Testis (tissue), 3 donors: ENCODE data around the gene KCNG2. TPM values are rescaled to one million over a fixed set of nuclear protein-coding genes. Genes with fewer than 3 reads are reported as not detected.
A peak's percentile ranks its signal among the peaks of the same experiment; 100 is the strongest.

ENCODE experiments used
- DNase-seq: peaks from one replicate; pipeline ENCODE4 v3.0.0-alpha.2; 2019
- H3K27ac ChIP-seq, 2 donors: fragments of 200-600 bp; sonication (generic); one replicate each; pipeline ENCODE4 v1.5.1; 2019
- H3K27me3 ChIP-seq: fragments of 200-600 bp; sonication (generic); one replicate; pipeline ENCODE4 v1.5.1; 2019
- H3K36me3 ChIP-seq: fragments of 200-600 bp; sonication (generic); one replicate; pipeline ENCODE4 v1.5.1; 2017; ENCODE audit warnings: low read depth; ENCODE audit errors: missing control alignments
- H3K4me1 ChIP-seq: fragments of 200-600 bp; sonication (generic); one replicate; pipeline ENCODE4 v1.5.1; 2019
- H3K4me3 ChIP-seq, 2 donors: fragments of 200-600 bp; sonication (generic); one replicate each; pipeline ENCODE4 v1.5.1; 2017 to 2019
- H3K9me3 ChIP-seq: fragments of 200-600 bp; sonication (generic); one replicate; pipeline ENCODE4 v1.5.1; 2017
- CTCF ChIP-seq, 3 experiments: fragments of 450-650 bp in 2 of 3; fragments of 200-600 bp in 1 of 3; sonication (generic) in 1 of 3; IDR thresholded peaks; one replicate each; pipeline ENCODE4 v1.5.1; 2016 to 2019; ENCODE audit warnings: antibody characterized with exemption in 3 of 3, mild to moderate bottlenecking in 2 of 3, moderate library complexity in 1 of 3
- POLR2A ChIP-seq: fragments of 450-650 bp; IDR thresholded peaks from one replicate; pipeline ENCODE4 v1.6.1; 2017; ENCODE audit warnings: antibody characterized with exemption, mild to moderate bottlenecking, moderate library complexity
- WGBS, 2 donors: methylation state at CpG; one replicate each; pipeline ENCODE4 v1.1.5; 2018; 5-methylcytosine and 5-hydroxymethylcytosine counted together
- intact Hi-C: fragments of 100-400 bp; cut with DNase I; formaldehyde crosslinking; loops from one replicate; pipeline ENCODE4 v1.15.1; 2023; ENCODE audit warnings: low total_unique reads
- polyA plus RNA-seq: library from polyadenylated mRNA; stranded (reverse); fragments of 350-450 nt; fragmentation: Illumina TruSeq; extraction: RNeasy Lipid Tissue Mini Kit (QIAGEN cat#74804); gene quantifications from one replicate; pipeline ENCODE4 v1.2.3, GENCODE V29; 2014; ENCODE audit warnings: low read depth, low replicate concordance; ENCODE audit not compliant: insufficient read depth
- total RNA-seq, 2 donors: library from RNA; depleted of rRNA; stranded (reverse); fragments of >200 nt; gene quantifications; one replicate each; pipeline ENCODE4 v1.2.3, GENCODE V29; 2016

The KCNG2 gene
- total and polyA plus RNA-seq, 3 donors from 2014 or later = 0.50 to 7.6 (median 7.2) TPM

- TF ChIP-seq POLR2A = no peak
- TF ChIP-seq CTCF (IDR thresholded peaks at IDR 0.05) = no peak
- intact Hi-C loops = no loop called here
- H3K4me3 ChIP-seq = no peak overlapping the region
- H3K36me3 ChIP-seq = no peaks in the 10 kb centered on the region
- 62 to 82% methylated on average over 15 of the region's 15 CpGs for WGBS, 2 donors
- H3K27ac ChIP-seq = no peak overlapping the region
- H3K9me3 ChIP-seq = no peaks in the 10 kb centered on the region
- H3K27me3 ChIP-seq = no peaks in the 10 kb centered on the region
- no peaks in the 10 kb centered on the region for H3K4me1 ChIP-seq
- DNase-seq = no peak
These were observed 50.0 kb downstream of the KCNG2 start for GRCh38 chr18:79847606-79848293.

GRCh38 chr18:79848294-79848578 is 50.5 kb downstream of the KCNG2 start:
- peak overlapping the region in 1 of 2 donors; percentile 23 for H3K4me3 ChIP-seq
- 57 to 76% methylated on average over 10 to 15 of the region's 15 CpGs for WGBS, 2 donors
- intact Hi-C loops = no loop called here
- H3K27ac ChIP-seq = no peak overlapping the region
- DNase-seq = no peak
- no peaks in the 10 kb centered on the region for H3K9me3 ChIP-seq
- no peaks in the 10 kb centered on the region for H3K36me3 ChIP-seq
- no peaks in the 10 kb centered on the region for H3K27me3 ChIP-seq
- no peaks in the 10 kb centered on the region for H3K4me1 ChIP-seq
- TF ChIP-seq POLR2A (no peak), CTCF (IDR thresholded peaks at IDR 0.05) (no peak)

GRCh38 chr18:79848579-79849327 is 51.0 kb downstream of the KCNG2 start:
- peak; percentile 12 for DNase-seq
- Histone ChIP-seq H3K9me3 (no peaks in the 10 kb centered on the region), H3K27me3 (no peaks in the 10 kb centered on the region), H3K4me3 (peak overlapping the region in 1 of 2 donors; percentile 23), H3K27ac (no peak overlapping the region), H3K4me1 (no peaks in the 10 kb centered on the region), H3K36me3 (no peaks in the 10 kb centered on the region)
- no peak for TF ChIP-seq CTCF (IDR thresholded peaks at IDR 0.05)
- TF ChIP-seq POLR2A = no peak
- WGBS, 2 donors = 46 to 63% methylated on average over 18 to 45 of the region's 45 CpGs
- intact Hi-C loops = no loop called here

GRCh38 chr18:79849328-79850207 is 51.8 kb downstream of the KCNG2 start:
- intact Hi-C loops = no loop called here
- Histone ChIP-seq H3K36me3 (no peaks in the 10 kb centered on the region), H3K27ac (no peak overlapping the region), H3K9me3 (no peaks in the 10 kb centered on the region), H3K4me3 (peak overlapping the region in 1 of 2 donors; percentile 23), H3K27me3 (no peaks in the 10 kb centered on the region), H3K4me1 (no peaks in the 10 kb centered on the region)
- 63 to 69% methylated on average over 30 to 46 of the region's 51 CpGs for WGBS, 2 donors
- no peak for TF ChIP-seq CTCF (IDR thresholded peaks at IDR 0.05)
- DNase-seq = peak; percentile 14
